Measurements from ENCODE around the gene MYCT1.
A peak's percentile ranks its signal among the peaks of the same experiment; 100 is the strongest.
"Not testable (repeated sequence)": the region's sequence is repeated elsewhere in the genome, so short reads cannot be mapped to it uniquely, and the experiment has no call there.

Gene MYCT1
- 0 to 0.88 (median 0) reads per million in 17 experiments for total RNA-seq

DNA sequence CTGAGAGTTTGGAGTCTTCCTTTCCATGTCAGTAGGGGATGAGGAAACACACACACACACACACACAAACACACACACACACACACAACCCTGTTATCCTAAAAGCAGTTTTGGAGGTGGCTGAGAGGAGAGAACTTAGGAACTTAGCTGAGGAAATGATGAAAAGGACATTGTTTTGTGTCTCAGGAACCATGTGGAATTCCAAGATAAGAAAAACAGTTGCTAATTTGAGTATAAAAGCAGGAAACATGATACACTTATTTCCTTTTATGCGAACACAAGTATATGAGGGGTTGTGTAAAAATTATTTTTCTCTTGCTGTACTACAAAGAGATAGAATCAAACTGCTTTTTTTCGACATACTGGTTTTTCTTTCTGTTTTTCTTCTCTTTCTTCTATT is at the start of gene MYCT1:
TSS of gene MYCT1 (plus strand) at position 264 of the 400 bp plus-strand sequence. CDS start at position 270, 6 bp downstream.
- DNase-seq = no peak

- no peak for DNase-seq
These were observed 49.6 kb upstream of the MYCT1 start for GRCh38 chr6:152648105-152648504.

- DNase-seq = no peak
These were observed 45.7 kb upstream of the MYCT1 start for GRCh38 chr6:152651986-152652385.

DNA sequence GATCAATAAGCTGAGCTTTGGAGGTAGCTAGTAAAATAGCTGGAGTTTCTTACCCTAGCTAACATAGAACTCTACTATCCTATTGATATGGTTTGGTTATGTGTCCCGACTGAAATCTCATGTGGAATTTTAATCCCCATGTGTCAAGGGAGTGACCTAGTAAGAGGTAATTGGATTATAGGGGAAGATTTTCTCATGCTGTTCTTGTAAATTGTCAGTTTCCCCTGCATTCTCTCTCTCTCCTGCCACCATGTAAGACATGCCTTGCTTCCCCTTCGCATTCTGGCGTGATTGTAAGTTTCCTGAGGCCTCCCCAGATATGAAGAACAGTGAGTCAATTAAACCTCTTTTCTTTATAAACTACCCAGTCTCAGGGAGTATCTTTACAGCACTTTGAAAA is 35.9 kb upstream of the MYCT1 start:
- DNase-seq = no peak

DNA sequence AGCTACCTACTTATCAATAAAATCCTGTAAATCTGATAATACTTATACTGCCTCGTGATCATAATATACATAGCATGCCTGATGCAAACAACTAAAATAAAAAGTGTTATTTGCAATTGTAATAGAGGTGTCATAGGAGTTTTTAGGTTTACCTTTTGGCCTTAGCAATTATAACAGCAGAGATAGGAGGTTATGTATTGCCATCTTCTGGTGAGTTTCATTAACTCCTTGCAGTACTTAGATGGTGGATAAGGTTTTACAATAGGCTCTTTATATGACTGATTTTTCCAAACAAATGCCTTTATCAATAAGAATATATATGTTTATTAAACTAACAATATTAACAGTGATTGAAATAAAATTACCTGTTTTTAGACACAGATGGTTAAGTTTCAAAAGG is 27.8 kb upstream of the MYCT1 start:
- DNase-seq = peak in 2 of 4 experiments; percentile 28 to 29

DNA sequence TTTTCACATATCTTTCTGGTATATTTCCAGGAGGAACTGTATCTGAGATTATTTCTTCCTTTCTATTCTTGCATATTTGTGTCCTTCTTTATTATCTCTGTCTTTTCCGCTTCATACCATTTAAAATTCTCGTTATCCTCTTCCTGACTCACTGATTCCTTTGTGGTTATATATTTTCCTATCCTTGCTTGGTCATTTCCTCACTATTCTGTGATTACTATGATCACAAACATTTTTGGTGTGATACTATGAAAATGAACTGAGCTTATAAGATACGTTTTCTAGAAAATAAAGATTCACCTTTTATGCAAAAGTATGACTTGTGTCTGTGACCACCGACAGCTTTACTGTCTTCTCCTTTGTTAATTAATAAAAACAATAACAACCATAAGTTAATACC is 26.5 kb upstream of the MYCT1 start:
- no peak for DNase-seq

DNA sequence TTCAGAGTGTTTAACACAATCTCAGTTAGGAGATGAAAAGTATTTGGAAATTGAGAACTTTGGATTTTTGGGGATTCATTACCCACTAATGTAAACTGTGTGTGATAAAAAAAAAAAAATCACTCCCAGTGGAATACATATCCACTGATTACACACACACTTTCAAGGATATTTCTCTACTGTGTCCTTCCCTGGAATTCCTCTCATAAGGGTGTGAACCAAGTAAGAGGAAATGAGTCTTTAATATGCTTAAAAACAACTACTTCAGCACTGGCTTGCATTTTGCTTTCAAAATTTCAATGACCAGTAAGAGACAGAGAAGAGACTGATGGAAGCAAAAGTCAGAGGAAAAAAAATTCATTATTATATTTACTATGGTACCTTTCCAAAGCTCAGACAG is 24.5 kb upstream of the MYCT1 start:
- no peak for DNase-seq

DNA sequence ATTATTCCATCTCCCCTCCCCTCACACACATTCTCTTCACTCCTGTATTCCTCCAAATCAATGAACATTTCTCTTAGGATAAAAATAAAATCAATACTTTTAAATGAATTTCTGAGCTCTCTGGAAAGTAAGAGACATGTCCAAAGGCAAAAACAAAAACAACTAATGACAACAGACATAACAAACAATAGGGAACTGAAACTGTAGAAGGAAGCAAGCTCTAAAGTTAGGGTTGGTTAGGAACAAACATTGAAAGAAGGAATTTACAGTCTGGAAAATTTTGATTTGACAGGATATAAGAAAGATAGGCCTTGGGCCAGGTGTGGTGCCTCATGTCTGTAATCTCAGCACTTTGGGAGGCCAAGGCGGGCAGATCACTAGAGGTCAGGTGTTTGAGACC is 17.5 kb upstream of the MYCT1 start:
- DNase-seq = peak in 2 of 4 experiments; percentile 15 to 40

DNA sequence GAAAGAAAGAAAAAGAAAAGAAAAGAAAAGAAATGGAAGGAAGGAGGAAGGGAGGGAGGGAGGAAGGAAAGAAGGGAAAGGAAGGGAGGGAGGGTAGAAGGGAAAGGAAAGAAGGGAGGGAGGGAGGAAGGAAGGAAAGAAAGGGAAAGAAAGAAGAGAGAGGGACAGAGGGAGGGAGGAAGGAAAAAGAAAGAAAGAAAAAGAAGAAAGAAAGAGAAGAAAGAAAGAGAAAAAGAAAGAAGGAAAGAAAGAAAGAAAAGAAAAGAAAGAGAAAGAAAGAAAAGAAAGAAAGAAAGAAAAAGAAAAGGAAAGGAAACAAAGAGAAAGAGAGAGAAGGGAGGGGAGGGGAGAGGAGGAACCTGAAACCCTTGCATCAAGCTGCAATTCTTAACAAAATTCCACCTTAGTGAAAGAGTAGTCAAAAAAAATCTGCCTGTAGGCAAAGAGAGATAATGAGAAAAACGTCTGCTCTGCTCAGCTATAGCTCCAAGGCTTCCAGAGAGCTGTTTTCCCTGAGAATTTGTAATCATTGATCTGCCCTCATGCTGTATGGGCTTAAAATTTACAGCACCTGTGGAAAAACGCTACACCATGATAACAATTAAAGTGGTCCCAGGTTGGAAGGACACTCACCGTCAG is 16.7 kb upstream of the MYCT1 start:
- DNase-seq = no peak

DNA sequence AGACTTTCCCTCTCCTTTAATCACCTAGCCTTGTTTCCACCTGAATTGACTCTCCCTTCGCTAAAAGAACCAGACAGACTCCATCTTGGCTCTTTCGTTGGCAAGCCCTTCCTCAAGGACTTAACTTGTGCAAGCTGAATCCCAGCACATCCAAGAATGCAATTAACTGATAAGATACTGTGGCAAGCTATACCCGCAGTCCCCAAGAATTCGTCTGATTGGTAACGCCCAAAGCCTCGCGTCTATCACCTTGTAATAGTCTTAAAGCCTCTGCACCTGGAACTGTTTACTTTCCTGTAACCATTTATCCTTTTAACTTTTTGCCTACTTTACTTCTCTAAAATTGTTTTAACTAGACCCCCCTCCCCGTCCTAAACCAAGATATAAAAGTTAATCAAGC is 15.6 kb upstream of the MYCT1 start:
- no peak for DNase-seq

- DNase-seq = not testable (repeated sequence)
These were observed 14.8 kb upstream of the MYCT1 start for GRCh38 chr6:152682935-152683334.

DNA sequence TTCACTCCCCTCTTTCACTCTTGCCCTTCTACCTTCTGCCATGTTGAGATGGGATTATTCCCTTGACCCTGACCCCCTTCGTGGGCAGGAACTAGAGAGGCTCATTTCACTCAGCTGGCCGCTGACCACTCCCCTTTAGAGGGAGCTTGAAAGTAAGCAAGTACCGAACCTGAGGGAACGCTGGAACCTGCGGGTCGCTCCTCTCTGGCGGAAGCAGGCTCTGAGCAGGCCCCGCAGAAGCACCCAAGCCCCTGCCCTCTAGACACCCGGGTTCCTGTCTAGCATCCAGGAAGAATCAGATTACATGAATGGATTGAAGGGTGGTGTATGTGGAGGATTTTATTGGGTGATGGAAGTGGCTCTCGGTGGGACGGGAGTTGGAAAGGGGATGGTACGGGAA is 11.9 kb upstream of the MYCT1 start:
- no peak for DNase-seq

- peak; percentile 3 to 49 (median 37) for DNase-seq
These were observed 2.2 kb upstream of the MYCT1 start for GRCh38 chr6:152695372-152696045.

DNA sequence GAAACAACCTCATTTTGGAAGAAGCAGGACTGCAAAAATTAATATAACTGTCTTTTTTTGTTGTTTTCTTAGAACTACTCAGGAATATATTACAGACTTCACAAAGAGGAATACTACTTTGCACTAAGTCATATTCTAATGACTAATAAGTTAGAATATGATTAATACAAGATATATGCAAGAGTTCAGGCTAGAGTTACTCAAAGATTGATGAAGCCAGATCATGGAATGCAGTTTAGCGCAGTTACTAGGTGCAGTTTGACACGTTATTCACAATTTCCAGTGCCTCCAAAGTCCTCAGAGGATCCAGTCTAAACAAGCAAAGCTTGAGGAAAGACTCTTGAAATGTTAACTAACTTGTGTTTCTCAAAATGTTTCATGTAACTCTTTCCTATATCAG is 1.2 kb upstream of the MYCT1 start:
- DNase-seq = no peak

GRCh38 chr6:152698692-152699091 is 995 bp downstream of the MYCT1 start:
- DNase-seq = no peak

GRCh38 chr6:152700427-152700826 is 2.7 kb downstream of the MYCT1 start:
- DNase-seq = no peak

DNA sequence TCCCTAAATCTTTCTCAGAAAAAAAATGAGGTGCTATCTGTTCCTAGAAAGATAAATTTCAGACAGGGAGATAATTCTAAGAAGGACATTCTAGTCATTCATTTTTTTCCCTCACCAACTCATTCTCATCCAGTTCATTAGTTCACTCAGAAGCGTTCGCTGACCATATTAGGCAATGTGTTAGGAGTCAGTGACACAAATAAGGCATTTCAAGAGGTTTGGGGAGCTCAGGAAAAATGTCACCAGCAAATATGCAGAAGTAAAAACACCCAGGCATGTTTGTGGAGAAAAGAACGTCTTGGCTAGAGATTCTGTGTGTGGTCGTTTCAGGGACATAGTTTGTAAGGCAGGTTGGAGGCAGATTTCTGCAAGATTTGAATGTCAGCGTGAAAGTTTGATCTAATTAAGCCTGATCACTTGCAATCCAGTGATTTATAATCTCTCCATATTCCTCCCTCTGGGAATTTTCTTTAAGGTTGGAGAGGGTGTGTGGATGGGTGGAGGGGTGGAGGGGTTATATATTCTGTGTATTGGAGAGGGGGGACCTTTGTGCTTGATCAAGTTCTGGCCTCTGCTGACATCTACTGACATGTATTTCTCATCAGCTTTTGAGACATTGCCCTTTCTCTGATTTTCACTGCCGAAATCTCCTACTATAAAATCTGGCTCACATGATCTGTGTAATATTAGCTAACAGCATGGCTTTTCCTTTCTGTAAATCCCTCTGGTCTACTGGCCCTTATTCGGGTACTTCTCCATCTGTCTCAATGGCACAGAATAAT is 3.6 kb downstream of the MYCT1 start:
- DNase-seq = peak in 2 of 4 experiments; percentile 6 to 27

DNA sequence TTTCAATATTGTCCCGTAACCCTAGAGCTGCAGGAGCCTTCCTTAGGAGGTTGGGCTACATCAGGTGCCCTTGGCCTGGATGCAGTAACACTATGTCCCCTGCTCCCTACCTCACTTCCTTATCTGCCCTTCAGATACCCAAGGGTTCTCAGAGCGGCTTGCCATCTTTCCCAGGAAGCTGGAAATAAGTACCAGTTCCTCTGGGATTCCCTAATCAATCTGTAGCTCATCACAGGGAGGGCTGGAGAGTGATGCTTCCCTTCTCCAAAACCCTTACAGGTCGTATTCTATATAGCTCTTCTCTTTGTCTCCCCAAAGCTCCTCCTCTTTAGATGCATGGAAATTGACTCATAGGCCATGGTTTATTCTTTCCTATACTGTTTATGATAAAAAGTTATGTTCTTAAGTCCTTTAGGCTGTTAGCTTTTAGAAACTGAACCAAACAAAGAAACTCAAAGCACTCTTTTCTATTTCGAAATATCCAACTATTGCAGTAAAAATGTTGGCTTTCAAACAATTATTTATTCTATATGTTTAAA is 4.2 kb downstream of the MYCT1 start:
- no peak for DNase-seq

GRCh38 chr6:152703750-152704149 is 6.1 kb downstream of the MYCT1 start:
- not testable (repeated sequence) for DNase-seq

- no peak for DNase-seq
These were observed 7.6 kb downstream of the MYCT1 start for GRCh38 chr6:152705327-152705726.

GRCh38 chr6:152716322-152716721 is 18.6 kb downstream of the MYCT1 start:
- no peak for DNase-seq

DNA sequence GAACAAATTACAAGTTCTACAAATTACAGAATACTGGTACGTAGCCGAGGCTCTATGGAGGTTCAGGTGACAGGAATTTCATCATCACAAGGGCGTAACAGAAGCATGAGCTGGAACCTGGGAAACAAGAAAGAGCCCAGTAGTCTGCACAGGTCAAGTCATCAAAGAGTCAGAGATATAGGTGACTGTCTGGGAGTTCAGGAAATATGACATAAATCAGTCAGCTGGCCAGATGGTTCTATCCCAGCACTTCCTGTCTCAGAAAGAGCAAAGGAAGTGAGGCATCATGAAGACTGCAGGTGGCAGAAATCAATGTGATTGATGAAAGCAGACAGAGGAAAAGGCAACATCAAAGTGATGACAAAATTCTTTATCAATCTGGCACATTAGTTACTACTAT is 23.3 kb downstream of the MYCT1 start:
- no peak for DNase-seq

DNA sequence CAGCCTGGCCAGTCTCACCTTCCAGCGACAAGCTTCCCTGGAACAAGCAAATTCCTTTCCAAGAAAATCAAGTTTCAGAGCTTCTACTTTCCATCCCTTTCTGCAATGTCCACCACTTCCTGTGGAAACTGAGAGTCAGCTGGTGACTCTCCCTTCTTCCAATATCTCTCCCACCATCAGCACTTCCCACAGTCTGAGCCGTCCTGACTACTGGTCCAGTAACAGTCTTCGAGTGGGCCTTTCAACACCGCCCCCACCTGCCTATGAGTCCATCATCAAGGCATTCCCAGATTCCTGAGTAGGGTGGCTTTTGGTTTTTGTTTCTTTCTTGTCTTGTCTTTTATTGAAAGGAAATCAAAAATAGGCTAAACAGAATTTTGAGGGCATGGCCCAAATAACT is 24.3 kb downstream of the MYCT1 start:
- DNase-seq = no peak
